WTC11 (cell line): ENCODE measurements around the gene TP53BP2. TPM values are rescaled to one million over a fixed set of nuclear protein-coding genes. Genes with fewer than 3 reads are reported as not detected.

Experiments
- ATAC-seq: fragments of 200-7000 bp; cut with Tn5 transposase; 2 replicates; pipeline ENCODE4 v1.10.0; 2021; ENCODE audit warnings: mild to moderate bottlenecking, moderate library complexity
- CTCF ChIA-PET: fragments of 300-600 bp; sonication (Branson Sonifier 250); formaldehyde crosslinking; loops from one replicate; lab custom pipeline; 2021; ENCODE audit warnings: antibody characterized with exemption; lab: Charles Lee
- POLR2A ChIA-PET: fragments of 350-600 bp; sonication (Branson Sonifier 250); formaldehyde crosslinking; loops from one replicate; lab custom pipeline; 2021; ENCODE audit warnings: antibody characterized with exemption; lab: Charles Lee
- DNase-seq: peaks from one replicate; pipeline ENCODE4 v3.0.0; 2021; ENCODE audit warnings: low spot score
- H3K27ac Mint-ChIP-seq: 2 replicates; pipeline ENCODE4 v1.8.0; 2021; ENCODE audit warnings: mixed read lengths
- H3K27me3 Mint-ChIP-seq: 2 replicates; pipeline ENCODE4 v1.8.0; 2021; ENCODE audit warnings: low read depth, mild to moderate bottlenecking, moderate library complexity, mixed read lengths
- H3K36me3 Mint-ChIP-seq: 2 replicates; pipeline ENCODE4 v1.8.0; 2021; ENCODE audit warnings: mixed read lengths
- H3K4me1 Mint-ChIP-seq: 2 replicates; pipeline ENCODE4 v1.8.0; 2022; ENCODE audit warnings: mixed read lengths
- H3K4me3 Mint-ChIP-seq: 2 replicates; pipeline ENCODE4 v1.8.0; 2021; ENCODE audit warnings: mild to moderate bottlenecking, moderate library complexity, mixed read lengths
- H3K9me3 Mint-ChIP-seq: 2 replicates; pipeline ENCODE4 v1.8.0; 2021; ENCODE audit warnings: mixed read lengths
- CREB1 ChIP-seq: sonication (generic); formaldehyde crosslinking; IDR thresholded peaks from 2 replicates; pipeline ENCODE4 v1.8.0; 2023; ENCODE audit warnings: mild to moderate bottlenecking, missing genetic modification reagents
- GRHL2 ChIP-seq: fragments of 250-450 bp; sonication (Bioruptor Pico); IDR thresholded peaks from 2 replicates; pipeline ENCODE4 v1.8.0; 2022; ENCODE audit warnings: mild to moderate bottlenecking, moderate library complexity; ENCODE audit not compliant: insufficient replicate concordance, severe bottlenecking
- JUN ChIP-seq: sonication (generic); formaldehyde crosslinking; IDR thresholded peaks from 2 replicates; pipeline ENCODE4 v1.8.0; 2023; ENCODE audit warnings: mild to moderate bottlenecking, missing genetic modification reagents
- MXD4 ChIP-seq: fragments of 250-450 bp; sonication (Bioruptor Pico); IDR thresholded peaks from 2 replicates; pipeline ENCODE4 v1.8.0; 2021; ENCODE audit warnings: mild to moderate bottlenecking, moderate library complexity, borderline replicate concordance
- NFYB ChIP-seq: sonication (generic); formaldehyde crosslinking; conservative IDR thresholded peaks from 2 replicates; pipeline ENCODE4 v1.8.0; 2022; ENCODE audit warnings: low read depth, missing genetic modification reagents
- NR3C1 ChIP-seq: sonication (generic); formaldehyde crosslinking; conservative IDR thresholded peaks from 2 replicates; pipeline ENCODE4 v1.8.1; 2023; ENCODE audit warnings: low read depth, mild to moderate bottlenecking, missing genetic modification reagents
- PRRX2 ChIP-seq: fragments of 250-450 bp; sonication (Bioruptor Pico); IDR thresholded peaks from 2 replicates; pipeline ENCODE4 v1.8.0; 2021; ENCODE audit warnings: mild to moderate bottlenecking
- TEAD4 ChIP-seq: sonication (generic); formaldehyde crosslinking; IDR thresholded peaks from 2 replicates; pipeline ENCODE4 v1.8.0; 2022; ENCODE audit warnings: mild to moderate bottlenecking, missing genetic modification reagents
- ZNF138 ChIP-seq: sonication (generic); formaldehyde crosslinking; conservative IDR thresholded peaks from 2 replicates; pipeline ENCODE4 v1.8.1; 2022; ENCODE audit warnings: mild to moderate bottlenecking, moderate library complexity, missing genetic modification reagents
- ZNF396 ChIP-seq: fragments of 250-450 bp; sonication (Bioruptor Pico); IDR thresholded peaks from 2 replicates; pipeline ENCODE4 v1.8.0; 2021; ENCODE audit warnings: mild to moderate bottlenecking, moderate library complexity, borderline replicate concordance
- total RNA-seq: library from RNA; stranded (reverse); gene quantifications from 3 replicates; pipeline ENCODE4 v1.2.3, GENCODE V29; 2021
- TF ChIP-seq, protein P1 (sequence below): sonication (generic); formaldehyde crosslinking; IDR thresholded peaks from 2 replicates; pipeline ENCODE4 v1.8.1; 2022; ENCODE audit warnings: missing genetic modification reagents, borderline replicate concordance
- TF ChIP-seq, protein P2 (sequence below): fragments of 250-450 bp; sonication (Bioruptor Pico); IDR thresholded peaks from 2 replicates; pipeline ENCODE4 v1.9.0; 2021; ENCODE audit warnings: mild to moderate bottlenecking
- TF ChIP-seq, protein P3 (sequence below): sonication (generic); formaldehyde crosslinking; IDR thresholded peaks from 2 replicates; pipeline ENCODE4 v1.8.1; 2023; ENCODE audit warnings: mild to moderate bottlenecking, missing genetic modification reagents, borderline replicate concordance
- TF ChIP-seq, protein P4 (sequence below): sonication (generic); formaldehyde crosslinking; IDR thresholded peaks from 2 replicates; pipeline ENCODE4 v1.8.1; 2023; ENCODE audit warnings: mild to moderate bottlenecking, missing genetic modification reagents, moderate library complexity
- TF ChIP-seq, protein P5 (sequence below): sonication (generic); formaldehyde crosslinking; conservative IDR thresholded peaks from 2 replicates; pipeline ENCODE4 v1.8.1; 2022; ENCODE audit warnings: mild to moderate bottlenecking, missing genetic modification reagents
- TF ChIP-seq, protein P6 (sequence below): sonication (generic); formaldehyde crosslinking; IDR thresholded peaks from 2 replicates; pipeline ENCODE4 v1.8.0; 2022; ENCODE audit warnings: missing genetic modification reagents
- TF ChIP-seq, protein P7 (sequence below): sonication (generic); formaldehyde crosslinking; IDR thresholded peaks from 2 replicates; pipeline ENCODE4 v1.8.0; 2022; ENCODE audit warnings: mild to moderate bottlenecking, missing genetic modification reagents

Gene TP53BP2
- total RNA-seq, 1 experiment from 2014 or later = 42.7 TPM

DNA sequence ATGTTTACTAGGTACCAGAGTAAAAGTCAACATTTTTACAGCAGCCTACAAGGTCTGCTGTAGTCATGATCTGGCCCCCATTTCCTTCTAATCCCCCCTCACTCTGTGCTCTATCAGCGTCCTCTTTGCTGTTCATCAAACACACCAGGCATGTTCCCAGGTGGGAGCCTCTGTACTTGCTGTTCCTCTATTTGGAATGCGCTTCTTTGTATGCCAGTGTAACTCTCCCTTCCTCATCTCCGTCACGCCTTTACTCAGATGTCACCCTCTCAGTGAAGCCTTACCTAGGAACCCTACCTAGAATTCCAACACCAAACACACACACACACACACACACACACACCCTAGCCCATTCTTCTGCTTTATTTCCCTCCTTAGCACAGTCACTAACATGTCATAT lies 21.0 kb downstream of the TP53BP2 start:
- Mint-ChIP-seq H3K27ac (peak overlapping the region; percentile 34; the same call in 1 of the 2 replicates), H3K36me3 (peaks cover 16% of the 10 kb centered on the region), H3K4me1 (peaks cover 62% of the 10 kb centered on the region), H3K9me3 (peaks cover 4% of the 10 kb centered on the region; the same call in 1 of the 2 replicates), H3K27me3 (no peaks in the 10 kb centered on the region), H3K4me3 (no peak overlapping the region)
- DNase-seq (no peak), ATAC-seq (no peak; the same call in 1 of the 2 replicates)
- ChIA-PET POLR2A (no interaction called here), CTCF (interaction anchor here (1.0 kb wide), 1 partner anchor 13 kb away, joined by 5 read pairs; no protein-coding TSS in a partner anchor)
- TF ChIP-seq, protein P1, sequence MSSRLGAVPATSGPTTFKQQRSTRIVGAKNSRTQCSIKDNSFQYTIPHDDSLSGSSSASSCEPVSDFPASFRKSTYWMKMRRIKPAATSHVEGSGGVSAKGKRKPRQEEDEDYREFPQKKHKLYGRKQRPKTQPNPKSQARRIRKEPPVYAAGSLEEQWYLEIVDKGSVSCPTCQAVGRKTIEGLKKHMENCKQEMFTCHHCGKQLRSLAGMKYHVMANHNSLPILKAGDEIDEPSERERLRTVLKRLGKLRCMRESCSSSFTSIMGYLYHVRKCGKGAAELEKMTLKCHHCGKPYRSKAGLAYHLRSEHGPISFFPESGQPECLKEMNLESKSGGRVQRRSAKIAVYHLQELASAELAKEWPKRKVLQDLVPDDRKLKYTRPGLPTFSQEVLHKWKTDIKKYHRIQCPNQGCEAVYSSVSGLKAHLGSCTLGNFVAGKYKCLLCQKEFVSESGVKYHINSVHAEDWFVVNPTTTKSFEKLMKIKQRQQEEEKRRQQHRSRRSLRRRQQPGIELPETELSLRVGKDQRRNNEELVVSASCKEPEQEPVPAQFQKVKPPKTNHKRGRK (CRISPR knock-in tag) = no peak
- TF ChIP-seq ZNF138 (CRISPR knock-in tag) = no peak
- TF ChIP-seq NFYB (CRISPR knock-in tag) = no peak
- TF ChIP-seq, protein P2, sequence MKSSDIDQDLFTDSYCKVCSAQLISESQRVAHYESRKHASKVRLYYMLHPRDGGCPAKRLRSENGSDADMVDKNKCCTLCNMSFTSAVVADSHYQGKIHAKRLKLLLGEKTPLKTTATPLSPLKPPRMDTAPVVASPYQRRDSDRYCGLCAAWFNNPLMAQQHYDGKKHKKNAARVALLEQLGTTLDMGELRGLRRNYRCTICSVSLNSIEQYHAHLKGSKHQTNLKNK = no peak
- TF ChIP-seq JUN (CRISPR knock-in tag) = no peak
- TF ChIP-seq GRHL2 (CRISPR knock-in tag) = no peak
- no peak for TF ChIP-seq TEAD4 (CRISPR knock-in tag)
- TF ChIP-seq, protein P3, sequence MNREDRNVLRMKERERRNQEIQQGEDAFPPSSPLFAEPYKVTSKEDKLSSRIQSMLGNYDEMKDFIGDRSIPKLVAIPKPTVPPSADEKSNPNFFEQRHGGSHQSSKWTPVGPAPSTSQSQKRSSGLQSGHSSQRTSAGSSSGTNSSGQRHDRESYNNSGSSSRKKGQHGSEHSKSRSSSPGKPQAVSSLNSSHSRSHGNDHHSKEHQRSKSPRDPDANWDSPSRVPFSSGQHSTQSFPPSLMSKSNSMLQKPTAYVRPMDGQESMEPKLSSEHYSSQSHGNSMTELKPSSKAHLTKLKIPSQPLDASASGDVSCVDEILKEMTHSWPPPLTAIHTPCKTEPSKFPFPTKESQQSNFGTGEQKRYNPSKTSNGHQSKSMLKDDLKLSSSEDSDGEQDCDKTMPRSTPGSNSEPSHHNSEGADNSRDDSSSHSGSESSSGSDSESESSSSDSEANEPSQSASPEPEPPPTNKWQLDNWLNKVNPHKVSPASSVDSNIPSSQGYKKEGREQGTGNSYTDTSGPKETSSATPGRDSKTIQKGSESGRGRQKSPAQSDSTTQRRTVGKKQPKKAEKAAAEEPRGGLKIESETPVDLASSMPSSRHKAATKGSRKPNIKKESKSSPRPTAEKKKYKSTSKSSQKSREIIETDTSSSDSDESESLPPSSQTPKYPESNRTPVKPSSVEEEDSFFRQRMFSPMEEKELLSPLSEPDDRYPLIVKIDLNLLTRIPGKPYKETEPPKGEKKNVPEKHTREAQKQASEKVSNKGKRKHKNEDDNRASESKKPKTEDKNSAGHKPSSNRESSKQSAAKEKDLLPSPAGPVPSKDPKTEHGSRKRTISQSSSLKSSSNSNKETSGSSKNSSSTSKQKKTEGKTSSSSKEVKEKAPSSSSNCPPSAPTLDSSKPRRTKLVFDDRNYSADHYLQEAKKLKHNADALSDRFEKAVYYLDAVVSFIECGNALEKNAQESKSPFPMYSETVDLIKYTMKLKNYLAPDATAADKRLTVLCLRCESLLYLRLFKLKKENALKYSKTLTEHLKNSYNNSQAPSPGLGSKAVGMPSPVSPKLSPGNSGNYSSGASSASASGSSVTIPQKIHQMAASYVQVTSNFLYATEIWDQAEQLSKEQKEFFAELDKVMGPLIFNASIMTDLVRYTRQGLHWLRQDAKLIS (CRISPR knock-in tag) = no peak
- TF ChIP-seq MXD4 = no peak
- TF ChIP-seq CREB1 (CRISPR knock-in tag) = no peak
- TF ChIP-seq, protein P4, sequence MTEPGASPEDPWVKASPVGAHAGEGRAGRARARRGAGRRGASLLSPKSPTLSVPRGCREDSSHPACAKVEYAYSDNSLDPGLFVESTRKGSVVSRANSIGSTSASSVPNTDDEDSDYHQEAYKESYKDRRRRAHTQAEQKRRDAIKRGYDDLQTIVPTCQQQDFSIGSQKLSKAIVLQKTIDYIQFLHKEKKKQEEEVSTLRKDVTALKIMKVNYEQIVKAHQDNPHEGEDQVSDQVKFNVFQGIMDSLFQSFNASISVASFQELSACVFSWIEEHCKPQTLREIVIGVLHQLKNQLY (CRISPR knock-in tag) = no peak
- no peak for TF ChIP-seq PRRX2 (CRISPR knock-in tag)
- TF ChIP-seq, protein P5, sequence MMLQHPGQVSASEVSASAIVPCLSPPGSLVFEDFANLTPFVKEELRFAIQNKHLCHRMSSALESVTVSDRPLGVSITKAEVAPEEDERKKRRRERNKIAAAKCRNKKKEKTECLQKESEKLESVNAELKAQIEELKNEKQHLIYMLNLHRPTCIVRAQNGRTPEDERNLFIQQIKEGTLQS = no peak
- TF ChIP-seq, protein P6, sequence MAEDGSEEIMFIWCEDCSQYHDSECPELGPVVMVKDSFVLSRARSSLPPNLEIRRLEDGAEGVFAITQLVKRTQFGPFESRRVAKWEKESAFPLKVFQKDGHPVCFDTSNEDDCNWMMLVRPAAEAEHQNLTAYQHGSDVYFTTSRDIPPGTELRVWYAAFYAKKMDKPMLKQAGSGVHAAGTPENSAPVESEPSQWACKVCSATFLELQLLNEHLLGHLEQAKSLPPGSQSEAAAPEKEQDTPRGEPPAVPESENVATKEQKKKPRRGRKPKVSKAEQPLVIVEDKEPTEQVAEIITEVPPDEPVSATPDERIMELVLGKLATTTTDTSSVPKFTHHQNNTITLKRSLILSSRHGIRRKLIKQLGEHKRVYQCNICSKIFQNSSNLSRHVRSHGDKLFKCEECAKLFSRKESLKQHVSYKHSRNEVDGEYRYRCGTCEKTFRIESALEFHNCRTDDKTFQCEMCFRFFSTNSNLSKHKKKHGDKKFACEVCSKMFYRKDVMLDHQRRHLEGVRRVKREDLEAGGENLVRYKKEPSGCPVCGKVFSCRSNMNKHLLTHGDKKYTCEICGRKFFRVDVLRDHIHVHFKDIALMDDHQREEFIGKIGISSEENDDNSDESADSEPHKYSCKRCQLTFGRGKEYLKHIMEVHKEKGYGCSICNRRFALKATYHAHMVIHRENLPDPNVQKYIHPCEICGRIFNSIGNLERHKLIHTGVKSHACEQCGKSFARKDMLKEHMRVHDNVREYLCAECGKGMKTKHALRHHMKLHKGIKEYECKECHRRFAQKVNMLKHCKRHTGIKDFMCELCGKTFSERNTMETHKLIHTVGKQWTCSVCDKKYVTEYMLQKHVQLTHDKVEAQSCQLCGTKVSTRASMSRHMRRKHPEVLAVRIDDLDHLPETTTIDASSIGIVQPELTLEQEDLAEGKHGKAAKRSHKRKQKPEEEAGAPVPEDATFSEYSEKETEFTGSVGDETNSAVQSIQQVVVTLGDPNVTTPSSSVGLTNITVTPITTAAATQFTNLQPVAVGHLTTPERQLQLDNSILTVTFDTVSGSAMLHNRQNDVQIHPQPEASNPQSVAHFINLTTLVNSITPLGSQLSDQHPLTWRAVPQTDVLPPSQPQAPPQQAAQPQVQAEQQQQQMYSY (CRISPR knock-in tag) = no peak
- no peak for TF ChIP-seq ZNF396
- TF ChIP-seq, protein P7, sequence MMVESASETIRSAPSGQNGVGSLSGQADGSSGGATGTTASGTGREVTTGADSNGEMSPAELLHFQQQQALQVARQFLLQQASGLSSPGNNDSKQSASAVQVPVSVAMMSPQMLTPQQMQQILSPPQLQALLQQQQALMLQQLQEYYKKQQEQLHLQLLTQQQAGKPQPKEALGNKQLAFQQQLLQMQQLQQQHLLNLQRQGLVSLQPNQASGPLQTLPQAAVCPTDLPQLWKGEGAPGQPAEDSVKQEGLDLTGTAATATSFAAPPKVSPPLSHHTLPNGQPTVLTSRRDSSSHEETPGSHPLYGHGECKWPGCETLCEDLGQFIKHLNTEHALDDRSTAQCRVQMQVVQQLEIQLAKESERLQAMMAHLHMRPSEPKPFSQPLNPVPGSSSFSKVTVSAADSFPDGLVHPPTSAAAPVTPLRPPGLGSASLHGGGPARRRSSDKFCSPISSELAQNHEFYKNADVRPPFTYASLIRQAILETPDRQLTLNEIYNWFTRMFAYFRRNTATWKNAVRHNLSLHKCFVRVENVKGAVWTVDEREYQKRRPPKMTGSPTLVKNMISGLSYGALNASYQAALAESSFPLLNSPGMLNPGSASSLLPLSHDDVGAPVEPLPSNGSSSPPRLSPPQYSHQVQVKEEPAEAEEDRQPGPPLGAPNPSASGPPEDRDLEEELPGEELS (CRISPR knock-in tag) = no peak
- no peak for TF ChIP-seq NR3C1 (CRISPR knock-in tag)
